HepG2 (cell line): Measurements from ENCODE around the gene TUBG1. TPM values are rescaled to one million over a fixed set of nuclear protein-coding genes. Genes with fewer than 3 reads are reported as not detected.
A peak's percentile ranks its signal among the peaks of the same experiment; 100 is the strongest.

Source experiments
- CHD4 ChIP-seq: fragments of 200-600 bp; sonication (generic); IDR thresholded peaks from 2 replicates; pipeline ENCODE4 v1.7.0; 2017; ENCODE audit warnings: mild to moderate bottlenecking, low read length, borderline replicate concordance
- DNMT1 ChIP-seq: sonication (generic); formaldehyde crosslinking; IDR thresholded peaks from 2 replicates; pipeline ENCODE4 v1.5.1; 2020; ENCODE audit warnings: mild to moderate bottlenecking, missing genetic modification reagents
- EZH2 ChIP-seq: conservative IDR thresholded peaks from 2 replicates; pipeline ENCODE4 v1.6.1; 2012; ENCODE audit warnings: mild to moderate bottlenecking, low read depth, low read length, moderate library complexity
- GRHL1 ChIP-seq: sonication (generic); formaldehyde crosslinking; conservative IDR thresholded peaks from 2 replicates; pipeline ENCODE4 v1.8.0; 2022; ENCODE audit warnings: missing genetic modification reagents
- HMGXB4 ChIP-seq, 2 experiments: sonication (generic) in 1 of 2; formaldehyde crosslinking in 1 of 2; IDR thresholded peaks; 2 replicates each; pipeline versions ENCODE4 v1.4.0 to v1.6.1; 2018 to 2020; ENCODE audit warnings: missing genetic modification reagents in 2 of 2, borderline replicate concordance in 1 of 2, low read depth in 1 of 2, mild to moderate bottlenecking in 1 of 2, missing biosample characterization in 1 of 2
- KDM4B ChIP-seq: sonication (generic); formaldehyde crosslinking; IDR thresholded peaks from 2 replicates; pipeline ENCODE4 v1.4.0; 2020; ENCODE audit warnings: missing genetic modification reagents
- MAZ ChIP-seq, 2 experiments: sonication (generic) in 1 of 2; formaldehyde crosslinking in 1 of 2; IDR thresholded peaks; 2 replicates each; pipeline versions ENCODE4 v1.5.0 to v1.6.1; 2012 to 2020; ENCODE audit warnings: low read depth in 2 of 2, mild to moderate bottlenecking in 2 of 2, borderline replicate concordance in 1 of 2, improper control_type of control experiment in 1 of 2, low read length in 1 of 2, missing genetic modification reagents in 1 of 2, moderate library complexity in 1 of 2
- PLRG1 ChIP-seq: fragments of 450-650 bp; conservative IDR thresholded peaks from 2 replicates; pipeline ENCODE4 v1.6.1; 2016
- RFX5 ChIP-seq: IDR thresholded peaks from 2 replicates; pipeline ENCODE4 v1.6.1; 2011; ENCODE audit warnings: low read depth, low read length, improper control_type of control experiment
- RXRB ChIP-seq: IDR thresholded peaks from 2 replicates; pipeline ENCODE4 v1.6.1; 2016; ENCODE audit warnings: borderline replicate concordance, missing genetic modification reagents, missing compliant biosample characterization
- TBL1XR1 ChIP-seq: fragments of 150-350 bp; IDR thresholded peaks from 2 replicates; pipeline ENCODE4 v1.6.1; 2014; ENCODE audit warnings: borderline replicate concordance, low read length; ENCODE audit not compliant: partially characterized antibody
- TCF7L2 ChIP-seq: IDR thresholded peaks from 2 replicates; pipeline ENCODE4 v1.6.1; 2011; ENCODE audit warnings: mild to moderate bottlenecking, low read depth, low read length, moderate library complexity
- ZBTB38 ChIP-seq: sonication (generic); formaldehyde crosslinking; IDR thresholded peaks from 2 replicates; pipeline ENCODE4 v1.5.1; 2020; ENCODE audit warnings: mild to moderate bottlenecking, missing genetic modification reagents
- ZNF260 ChIP-seq: sonication (generic); formaldehyde crosslinking; IDR thresholded peaks from 2 replicates; pipeline ENCODE4 v1.4.0; 2020; ENCODE audit warnings: missing genetic modification reagents, low read depth, mild to moderate bottlenecking, borderline replicate concordance
- ZNF276 ChIP-seq: sonication (generic); formaldehyde crosslinking; IDR thresholded peaks from 2 replicates; pipeline ENCODE4 v1.4.0; 2020; ENCODE audit warnings: mild to moderate bottlenecking, low read depth, missing genetic modification reagents
- ZNF468 ChIP-seq: sonication (generic); formaldehyde crosslinking; IDR thresholded peaks from 2 replicates; pipeline ENCODE4 v1.8.0; 2022; ENCODE audit warnings: mild to moderate bottlenecking, moderate library complexity, missing genetic modification reagents
- ZNF557 ChIP-seq: sonication (generic); formaldehyde crosslinking; IDR thresholded peaks from 2 replicates; pipeline ENCODE4 v1.4.0; 2020; ENCODE audit warnings: missing genetic modification reagents
- ZNF563 ChIP-seq: sonication (generic); formaldehyde crosslinking; IDR thresholded peaks from 2 replicates; pipeline ENCODE4 v1.8.0; 2022; ENCODE audit warnings: mild to moderate bottlenecking, moderate library complexity, missing genetic modification reagents
- ZNF564 ChIP-seq: sonication (generic); formaldehyde crosslinking; IDR thresholded peaks from 2 replicates; pipeline ENCODE4 v1.8.1; 2023; ENCODE audit warnings: mild to moderate bottlenecking, missing genetic modification reagents
- ZNF652 ChIP-seq: IDR thresholded peaks from 2 replicates; pipeline ENCODE4 v1.6.1; 2016; ENCODE audit warnings: low read depth, borderline replicate concordance
- ZXDC ChIP-seq: sonication (generic); formaldehyde crosslinking; IDR thresholded peaks from 2 replicates; pipeline ENCODE4 v1.5.0; 2020; ENCODE audit warnings: mild to moderate bottlenecking, missing genetic modification reagents
- polyA plus RNA-seq, 8 experiments: library from polyadenylated mRNA; depleted of rRNA in 3 of 8; stranded (reverse) in 7 of 8; unstranded in 1 of 8; fragments of >200 nt; fragmentation: Illumina TruSeq in 4 of 8; extraction: Trizol in 4 of 8; gene quantifications; 2 replicates each; pipeline versions ENCODE4 v1.2.1 to v1.2.3, GENCODE V29; 2011 to 2016; ENCODE audit warnings: low read depth in 4 of 8, missing spikeins in 1 of 8, mixed read lengths in 1 of 8; ENCODE audit not compliant: insufficient read depth in 1 of 8
- total RNA-seq, 5 experiments: library from RNA; depleted of rRNA; stranded (reverse); fragments of >200 nt; fragmentation: Illumina TruSeq; extraction: Trizol; gene quantifications; 2 replicates each; pipeline ENCODE4 v1.2.3, GENCODE V29; 2016; ENCODE audit warnings: low read depth in 1 of 5

TUBG1 gene
- total and polyA plus RNA-seq, 2 of the 13 experiments (the other 11 are each of a cell fraction or from before 2014, with no cell fraction given) = 74.1 to 137 TPM

- TF ChIP-seq GRHL1 (no peak), CHD4 (peak; percentile 3; the same call in 1 of the 2 replicates), ZNF557 (CRISPR knock-in tag) (no peak), ZNF468 (CRISPR knock-in tag) (no peak), ZNF564 (CRISPR knock-in tag) (peak; percentile 77; the same call in 1 of the 2 replicates), RFX5 (no peak), ZNF652 (CRISPR knock-in tag) (peak; percentile 28; the same call in 1 of the 2 replicates), RXRB (CRISPR knock-in tag) (peak; percentile 87), ZNF276 (no peak; the same call in none of the 2 replicates), MAZ (IDR thresholded peaks at IDR 0.05; ENCODE audit: borderline replicate concordance, low read depth, low read length) (0 out of 2 replicates have a peak, but pooled peaks have one; percentile 20), MAZ (CRISPR knock-in tag; IDR thresholded peaks at IDR 0.05; ENCODE audit: low read depth) (peak; percentile 84), HMGXB4 (CRISPR knock-in tag; IDR thresholded peaks at IDR 0.05; ENCODE audit: borderline replicate concordance in 1 of 2, low read depth in 1 of 2) (peak; percentile 82 to 85; a peak in 2 of 4 replicates), DNMT1 (no peak), ZBTB38 (CRISPR knock-in tag) (peak; percentile 76; the same call in 1 of the 2 replicates), ZNF563 (CRISPR knock-in tag) (0 out of 2 replicates have a peak, but pooled peaks have one; percentile 64), EZH2 (no peak), ZNF260 (CRISPR knock-in tag) (no peak), KDM4B (CRISPR knock-in tag) (peak; percentile 73; the same call in 1 of the 2 replicates), TCF7L2 (no peak), PLRG1 (no peak), ZXDC (CRISPR knock-in tag) (no peak; the same call in 1 of the 2 replicates), TBL1XR1 (peak; percentile 90)
Measured at GRCh38 chr17:42561897-42562387, 47.5 kb upstream of the TUBG1 start, which contains the start of gene COASY (continued).
